HepG2 (cell line): ENCODE data around the gene ATP1A1. TPM values are rescaled to one million over a fixed set of nuclear protein-coding genes. Genes with fewer than 3 reads are reported as not detected.

Experiments
- ATAC-seq: fragments of 200-7000 bp; cut with Tn5 transposase; 3 replicates; pipeline ENCODE4 v1.9.1; 2020; ENCODE audit warnings: mild to moderate bottlenecking, moderate library complexity
- BruUV-seq: library from RNA; stranded (reverse); fragments of 400-500 nt; replicated peaks from 2 replicates; lab custom pipeline; 2021; lab: Mats Ljungman, UMichigan
- CTCF ChIA-PET: fragments of 300-600 bp; formaldehyde crosslinking; extraction: SDS; loops from one replicate; lab custom pipeline; 2021; ENCODE audit warnings: low total read pairs, inconsistent platforms, low intra/inter-chr PET ratio; lab: Yijun Ruan, JAX
- POLR2A ChIA-PET: fragments of 350-600 bp; sonication (Branson Sonifier 250); formaldehyde crosslinking; loops from one replicate; lab custom pipeline; 2020; ENCODE audit warnings: antibody characterized with exemption, inconsistent platforms; lab: Yijun Ruan, JAX
- DNase-seq: peaks from one replicate; pipeline ENCODE4 v3.0.0-alpha.2; 2015; ENCODE audit warnings: low spot score
- FAIRE-seq: peaks from 3 replicates; lab custom pipeline; 2011; peaks lifted over from hg19 to GRCh38; lab: Jason Lieb, UNC
- H2AFZ ChIP-seq: one replicate; pipeline ENCODE4 v1.6.1; 2011; ENCODE audit warnings: low read length, inconsistent platforms
- H3K27ac ChIP-seq: fragments of 300-600 bp; 3 replicates; pipeline ENCODE4 v1.8.0; 2011; ENCODE audit warnings: mixed run types, mild to moderate bottlenecking, mixed read lengths, low read length, inconsistent platforms; ENCODE audit not compliant: insufficient read depth; ENCODE audit errors: extremely low read length
- H3K27me3 ChIP-seq, 2 experiments: fragments of 200-600 bp in 1 of 2; 2 replicates in 1 of 2; 3 replicates in 1 of 2; pipeline versions ENCODE4 v1.6.0 to v1.8.0; 2011; ENCODE audit warnings: low read length in 2 of 2, mild to moderate bottlenecking in 2 of 2, moderate library complexity in 2 of 2, inconsistent platforms in 1 of 2; ENCODE audit not compliant: insufficient read depth in 2 of 2, control insufficient read depth in 1 of 2
- H3K36me3 ChIP-seq, 2 experiments: fragments of 200-600 bp in 1 of 2; replicated peaks in 1 of 2; 2 replicates in 1 of 2; 3 replicates in 1 of 2; pipeline versions ENCODE4 v1.5.1 to v1.8.0; 2011; ENCODE audit warnings: low read length in 2 of 2, inconsistent platforms in 1 of 2; ENCODE audit not compliant: insufficient read depth in 2 of 2, control insufficient read depth in 1 of 2
- H3K4me1 ChIP-seq: 2 replicates; pipeline ENCODE4 v1.5.1; 2012; ENCODE audit warnings: low read length, inconsistent platforms; ENCODE audit not compliant: insufficient read depth
- H3K4me2 ChIP-seq: 2 replicates; pipeline ENCODE4 v1.6.0; 2011; ENCODE audit warnings: low read depth, low read length, inconsistent platforms
- H3K4me3 ChIP-seq, 3 experiments: fragments of 200-600 bp in 1 of 3; sonication (generic), shearing (Covaris generic) in 1 of 3; replicated peaks in 1 of 3; 2 replicates each; pipeline ENCODE4 v1.5.1; 2011 to 2016; ENCODE audit warnings: low read length in 3 of 3, inconsistent platforms in 2 of 3, low read depth in 2 of 3, mild to moderate bottlenecking in 2 of 3, control low read depth in 1 of 3, mixed read lengths in 1 of 3; ENCODE audit not compliant: insufficient read depth in 1 of 3
- H3K79me2 ChIP-seq: one replicate; pipeline ENCODE4 v1.6.1; 2011; ENCODE audit warnings: low read length, inconsistent platforms; ENCODE audit not compliant: insufficient read depth
- H3K9ac ChIP-seq: 2 replicates; pipeline ENCODE4 v1.6.0; 2011; ENCODE audit warnings: mild to moderate bottlenecking, low read depth, low read length, inconsistent platforms; ENCODE audit not compliant: insufficient read depth
- H3K9me3 ChIP-seq: 2 replicates; pipeline ENCODE4 v1.5.1; 2012; ENCODE audit warnings: mild to moderate bottlenecking, low read length
- H4K20me1 ChIP-seq: 2 replicates; pipeline ENCODE4 v1.6.0; 2011; ENCODE audit warnings: inconsistent platforms, mild to moderate bottlenecking, low read length, moderate library complexity; ENCODE audit not compliant: insufficient read depth
- CEBPB ChIP-seq: IDR thresholded peaks from 2 replicates; pipeline ENCODE4 v1.6.1; 2011; ENCODE audit warnings: low read depth, low read length, improper control_type of control experiment, borderline replicate concordance
- EP300 ChIP-seq, 3 experiments: sonication (generic) in 1 of 3; formaldehyde crosslinking in 1 of 3; IDR thresholded peaks; 2 replicates each; pipeline versions ENCODE4 v1.5.1 to v1.6.1; 2011 to 2020; ENCODE audit warnings: low read depth in 2 of 3, low read length in 2 of 3, borderline replicate concordance in 1 of 3, improper control_type of control experiment in 1 of 3, mild to moderate bottlenecking in 1 of 3, missing genetic modification reagents in 1 of 3, moderate library complexity in 1 of 3
- GATAD2A ChIP-seq: IDR thresholded peaks from 2 replicates; pipeline ENCODE4 v1.6.1; 2016
- HNF4G ChIP-seq, 2 experiments: sonication (generic) in 1 of 2; formaldehyde crosslinking in 1 of 2; IDR thresholded peaks; 2 replicates each; pipeline versions ENCODE4 v1.4.0 to v1.6.1; 2011 to 2020; ENCODE audit warnings: borderline replicate concordance in 2 of 2, low read depth in 2 of 2, mild to moderate bottlenecking in 2 of 2, low read length in 1 of 2, missing genetic modification reagents in 1 of 2, moderate library complexity in 1 of 2
- POLR2AphosphoS2 ChIP-seq: IDR thresholded peaks from 2 replicates; pipeline ENCODE4 v1.6.1; 2011; ENCODE audit warnings: low read depth, low read length, improper control_type of control experiment
- PRPF4 ChIP-seq: fragments of 200-400 bp; formaldehyde crosslinking; IDR thresholded peaks from 2 replicates; pipeline ENCODE4 v1.6.1; 2016; ENCODE audit warnings: low read length, low read depth; ENCODE audit not compliant: poor library complexity, severe bottlenecking
- RFXAP ChIP-seq: sonication (generic); formaldehyde crosslinking; IDR thresholded peaks from 2 replicates; pipeline ENCODE4 v1.4.0; 2020; ENCODE audit warnings: missing genetic modification reagents, borderline replicate concordance
- SOX13 ChIP-seq, 3 experiments: fragments of 450-650 bp in 1 of 3; sonication (generic) in 1 of 3; formaldehyde crosslinking in 1 of 3; IDR thresholded peaks in 2 of 3; conservative IDR thresholded peaks in 1 of 3; 2 replicates each; pipeline versions ENCODE4 v1.5.0 to v1.6.1; 2016 to 2020; ENCODE audit warnings: antibody characterized with exemption in 1 of 3, mild to moderate bottlenecking in 1 of 3, missing compliant biosample characterization in 1 of 3, missing genetic modification reagents in 1 of 3, moderate library complexity in 1 of 3
- ZMYM2 ChIP-seq: sonication (generic); formaldehyde crosslinking; IDR thresholded peaks from 2 replicates; pipeline ENCODE4 v1.8.0; 2022; ENCODE audit warnings: mild to moderate bottlenecking, missing genetic modification reagents
- ZNF552 ChIP-seq: sonication (generic); formaldehyde crosslinking; IDR thresholded peaks from 2 replicates; pipeline ENCODE4 v1.9.0; 2022; ENCODE audit warnings: missing genetic modification reagents, mild to moderate bottlenecking, borderline replicate concordance
- WGBS: methylation state at CpG from one replicate; pipeline ENCODE4 v1.1.6; 2017; ENCODE audit warnings: low lambda C conversion rate; 5-methylcytosine and 5-hydroxymethylcytosine counted together
- in situ Hi-C: cut with HindIII; loops from 2 replicates; pipeline ENCODE4 v1.10.0; 2017; ENCODE audit warnings: low pct_unique_long_range_greater_than_20kb; ENCODE audit not compliant: extremely low pct_ligation_motif_present
- intact Hi-C: fragments of 100-400 bp; cut with micrococcal nuclease; formaldehyde crosslinking; loops from one replicate; pipeline ENCODE4 v1.10.0; 2022; ENCODE audit not compliant: unreplicated experiment
- polyA plus RNA-seq, 8 experiments: library from polyadenylated mRNA; depleted of rRNA in 3 of 8; stranded (reverse) in 7 of 8; unstranded in 1 of 8; fragments of >200 nt; fragmentation: Illumina TruSeq in 4 of 8; extraction: Trizol in 4 of 8; gene quantifications; 2 replicates each; pipeline versions ENCODE4 v1.2.1 to v1.2.3, GENCODE V29; 2011 to 2016; ENCODE audit warnings: low read depth in 4 of 8, missing spikeins in 1 of 8, mixed read lengths in 1 of 8; ENCODE audit not compliant: insufficient read depth in 1 of 8
- total RNA-seq, 5 experiments: library from RNA; depleted of rRNA; stranded (reverse); fragments of >200 nt; fragmentation: Illumina TruSeq; extraction: Trizol; gene quantifications; 2 replicates each; pipeline ENCODE4 v1.2.3, GENCODE V29; 2016; ENCODE audit warnings: low read depth in 1 of 5
- TF ChIP-seq, protein P1 (sequence below): IDR thresholded peaks from 2 replicates; pipeline ENCODE4 v1.6.1; 2018; ENCODE audit warnings: missing genetic modification reagents
- TF ChIP-seq, protein P2 (sequence below): sonication (generic); formaldehyde crosslinking; IDR thresholded peaks from 2 replicates; pipeline ENCODE4 v1.5.1; 2020; ENCODE audit warnings: mild to moderate bottlenecking, missing genetic modification reagents
- TF ChIP-seq, protein P3 (sequence below): sonication (generic); formaldehyde crosslinking; IDR thresholded peaks from 2 replicates; pipeline ENCODE4 v1.4.0; 2020; ENCODE audit warnings: missing genetic modification reagents

The ATP1A1 gene
- total and polyA plus RNA-seq, 2 of the 13 experiments (the other 11 are each of a cell fraction or from before 2014, with no cell fraction given) = 280 to 705 TPM

DNA sequence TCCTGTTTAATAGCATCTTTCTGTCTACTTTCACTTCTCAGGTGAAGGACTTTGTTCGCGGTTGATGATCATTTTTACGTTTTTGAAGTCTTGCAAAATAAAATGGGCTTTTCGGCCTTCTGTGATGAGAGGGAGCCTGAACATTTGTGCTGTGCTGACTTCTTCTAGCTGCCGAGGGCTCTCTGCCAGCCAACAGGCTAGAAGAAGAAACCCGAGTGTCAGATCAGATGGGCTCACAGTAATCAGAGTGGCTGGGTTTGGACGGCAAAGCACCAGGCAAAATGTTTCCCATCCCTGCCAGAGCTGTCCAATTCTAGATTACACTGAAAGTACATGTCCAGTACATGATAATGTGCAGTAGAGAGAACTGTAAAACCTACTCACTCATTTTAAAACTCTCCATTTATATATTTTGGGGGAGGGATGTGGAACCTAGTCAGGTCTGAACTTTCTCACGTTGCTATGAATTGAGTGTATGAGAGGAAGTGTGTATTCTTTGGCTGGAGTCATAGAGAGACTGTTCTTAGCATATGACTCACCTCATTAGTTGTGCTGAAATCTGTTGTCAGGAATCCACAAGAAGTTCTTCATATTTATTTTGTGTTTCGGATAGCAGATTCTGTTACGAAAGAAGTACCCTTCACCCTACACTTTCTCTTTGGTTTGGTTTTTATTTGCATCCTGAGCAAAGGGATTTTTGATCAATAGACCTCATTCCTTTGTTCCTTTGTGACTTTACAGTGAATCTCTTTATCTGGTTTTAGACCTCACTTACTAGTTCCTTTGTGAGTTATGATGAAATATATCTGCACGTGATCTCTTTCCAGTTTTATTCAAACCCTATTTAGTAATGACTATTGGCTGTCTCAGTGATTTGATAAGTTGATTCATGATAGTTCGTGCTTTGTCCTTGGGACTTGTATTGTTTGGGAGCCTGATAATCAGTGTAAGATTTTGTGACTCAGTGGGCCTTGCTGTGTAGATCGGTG, 4.8 kb downstream of the ATP1A1 start:
- no peak for FAIRE-seq
- ChIA-PET POLR2A (interaction anchor here (0.7 to 3.7 kb wide), 4 partner anchors 39 to 239 kb away, joined by 3 to 22 read pairs (median 14); no protein-coding TSS in a partner anchor), CTCF (interaction anchor here (2.2 kb wide), 1 partner anchor 239 kb away, joined by 6 read pairs; no protein-coding TSS in a partner anchor)
- Histone ChIP-seq H3K27me3 (peaks cover 0 to 3% of the 10 kb centered on the region in 2 experiments; a peak in 1 of 5 replicates), H3K4me2 (peak overlapping the region; percentile 94), H3K4me1 (peaks cover 85% of the 10 kb centered on the region), H3K9me3 (no peaks in the 10 kb centered on the region), H3K36me3 (peaks cover 0 to 4% of the 10 kb centered on the region in 2 experiments; a peak in 4 of 5 replicates), H4K20me1 (peaks cover 81% of the 10 kb centered on the region), H3K9ac (peak overlapping the region; percentile 53), H2AFZ (no peak overlapping the region), H3K27ac (peak overlapping the region; percentile 77), H3K4me3 (peak overlapping the region; percentile 39 to 89 (median 84)), H3K79me2 (peaks cover 92% of the 10 kb centered on the region)
- in situ Hi-C loops (no loop called here), intact Hi-C loops (loop anchor here (2.0 to 5.0 kb wide), 3 partner anchors 39 to 226 kb away; no protein-coding TSS in a partner anchor)
- 14% methylated on average over 13 of the region's 13 CpGs for WGBS
- BruUV-seq = no TSS peak
- DNase-seq = peak; percentile 79
- ATAC-seq = peak; percentile 21
- TF ChIP-seq CEBPB (peak; percentile 9; the same call in 1 of the 2 replicates), RFXAP (CRISPR knock-in tag) (no peak), GATAD2A (CRISPR knock-in tag) (peak; percentile 73), ZMYM2 (CRISPR knock-in tag) (no peak), ZNF552 (no peak), POLR2AphosphoS2 (peak; percentile 85; the same call in 1 of the 2 replicates), HNF4G (IDR thresholded peaks at IDR 0.05; ENCODE audit: borderline replicate concordance, low read depth, low read length) (0 out of 2 replicates have a peak, but pooled peaks have one; percentile 7), HNF4G (CRISPR knock-in tag; IDR thresholded peaks at IDR 0.05; ENCODE audit: borderline replicate concordance, low read depth) (no peak), EP300 (IDR thresholded peaks at IDR 0.05; ENCODE audit: low read depth in 2 of 2, low read length in 2 of 2) (peak in 1 of 2 experiments; percentile 60; a peak in 2 of 4 replicates), EP300 (CRISPR knock-in tag; IDR thresholded peaks at IDR 0.05; ENCODE audit: borderline replicate concordance) (no peak), PRPF4 (no peak), SOX13 (IDR thresholded peaks at IDR 0.05) (no peak), SOX13 (CRISPR knock-in tag; conservative IDR thresholded peaks at IDR 0.05 in 1 of 2, IDR thresholded peaks at IDR 0.05 in 1 of 2) (peak in 1 of 2 experiments; percentile 72; a peak in 2 of 4 replicates)
- TF ChIP-seq, protein P1, sequence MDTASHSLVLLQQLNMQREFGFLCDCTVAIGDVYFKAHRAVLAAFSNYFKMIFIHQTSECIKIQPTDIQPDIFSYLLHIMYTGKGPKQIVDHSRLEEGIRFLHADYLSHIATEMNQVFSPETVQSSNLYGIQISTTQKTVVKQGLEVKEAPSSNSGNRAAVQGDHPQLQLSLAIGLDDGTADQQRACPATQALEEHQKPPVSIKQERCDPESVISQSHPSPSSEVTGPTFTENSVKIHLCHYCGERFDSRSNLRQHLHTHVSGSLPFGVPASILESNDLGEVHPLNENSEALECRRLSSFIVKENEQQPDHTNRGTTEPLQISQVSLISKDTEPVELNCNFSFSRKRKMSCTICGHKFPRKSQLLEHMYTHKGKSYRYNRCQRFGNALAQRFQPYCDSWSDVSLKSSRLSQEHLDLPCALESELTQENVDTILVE (CRISPR knock-in tag) = no peak
- TF ChIP-seq, protein P2, sequence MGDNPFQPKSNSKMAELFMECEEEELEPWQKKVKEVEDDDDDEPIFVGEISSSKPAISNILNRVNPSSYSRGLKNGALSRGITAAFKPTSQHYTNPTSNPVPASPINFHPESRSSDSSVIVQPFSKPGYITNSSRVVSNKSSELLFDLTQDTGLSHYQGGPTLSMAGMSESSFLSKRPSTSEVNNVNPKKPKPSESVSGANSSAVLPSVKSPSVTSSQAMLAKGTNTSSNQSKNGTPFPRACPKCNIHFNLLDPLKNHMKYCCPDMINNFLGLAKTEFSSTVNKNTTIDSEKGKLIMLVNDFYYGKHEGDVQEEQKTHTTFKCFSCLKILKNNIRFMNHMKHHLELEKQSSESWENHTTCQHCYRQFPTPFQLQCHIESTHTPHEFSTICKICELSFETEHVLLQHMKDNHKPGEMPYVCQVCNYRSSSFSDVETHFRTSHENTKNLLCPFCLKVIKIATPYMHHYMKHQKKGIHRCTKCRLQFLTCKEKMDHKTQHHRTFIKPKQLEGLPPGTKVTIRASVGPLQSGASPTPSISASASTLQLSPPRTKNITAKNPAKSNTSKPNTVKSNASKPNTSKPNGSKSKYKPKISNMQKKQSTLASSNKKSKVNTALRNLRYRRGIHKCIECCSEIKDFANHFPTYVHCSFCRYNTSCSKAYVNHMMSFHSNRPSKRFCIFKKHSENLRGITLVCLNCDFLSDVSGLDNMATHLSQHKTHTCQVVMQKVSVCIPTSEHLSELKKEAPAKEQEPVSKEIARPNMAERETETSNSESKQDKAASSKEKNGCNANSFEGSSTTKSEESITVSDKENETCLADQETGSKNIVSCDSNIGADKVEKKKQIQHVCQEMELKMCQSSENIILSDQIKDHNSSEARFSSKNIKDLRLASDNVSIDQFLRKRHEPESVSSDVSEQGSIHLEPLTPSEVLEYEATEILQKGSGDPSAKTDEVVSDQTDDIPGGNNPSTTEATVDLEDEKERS (CRISPR knock-in tag) = no peak
- TF ChIP-seq, protein P3, sequence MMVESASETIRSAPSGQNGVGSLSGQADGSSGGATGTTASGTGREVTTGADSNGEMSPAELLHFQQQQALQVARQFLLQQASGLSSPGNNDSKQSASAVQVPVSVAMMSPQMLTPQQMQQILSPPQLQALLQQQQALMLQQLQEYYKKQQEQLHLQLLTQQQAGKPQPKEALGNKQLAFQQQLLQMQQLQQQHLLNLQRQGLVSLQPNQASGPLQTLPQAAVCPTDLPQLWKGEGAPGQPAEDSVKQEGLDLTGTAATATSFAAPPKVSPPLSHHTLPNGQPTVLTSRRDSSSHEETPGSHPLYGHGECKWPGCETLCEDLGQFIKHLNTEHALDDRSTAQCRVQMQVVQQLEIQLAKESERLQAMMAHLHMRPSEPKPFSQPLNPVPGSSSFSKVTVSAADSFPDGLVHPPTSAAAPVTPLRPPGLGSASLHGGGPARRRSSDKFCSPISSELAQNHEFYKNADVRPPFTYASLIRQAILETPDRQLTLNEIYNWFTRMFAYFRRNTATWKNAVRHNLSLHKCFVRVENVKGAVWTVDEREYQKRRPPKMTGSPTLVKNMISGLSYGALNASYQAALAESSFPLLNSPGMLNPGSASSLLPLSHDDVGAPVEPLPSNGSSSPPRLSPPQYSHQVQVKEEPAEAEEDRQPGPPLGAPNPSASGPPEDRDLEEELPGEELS = 0 out of 2 replicates have a peak, but pooled peaks have one; percentile 14
